OCI-LY3 (cell line): ENCODE data around the gene CARS2.

Source experiments
- H2AFZ ChIP-seq: fragments of 200-600, 300-600 bp; shearing (Covaris generic); 2 replicates; pipeline ENCODE4 v1.6.0; 2014; ENCODE audit warnings: antibody characterized with exemption, low read depth, low read length
- H3K27ac ChIP-seq: fragments of 200-600, 300-600 bp; sonication (generic); 2 replicates; pipeline ENCODE4 v1.5.1; 2014; ENCODE audit warnings: mild to moderate bottlenecking, low read length, moderate library complexity, mixed read lengths
- H3K27me3 ChIP-seq: fragments of 200-600, 300-600 bp; sonication (generic); 2 replicates; pipeline ENCODE4 v1.6.1; 2014; ENCODE audit warnings: low read depth, low read length, mixed read lengths
- H3K36me3 ChIP-seq: fragments of 200-600, 300-600 bp; sonication (generic); replicated peaks from 2 replicates; pipeline ENCODE3; 2014; ENCODE audit warnings: low read depth, low read length, mixed read lengths
- H3K4me1 ChIP-seq: fragments of 300-600, 200-600 bp; sonication (generic); 2 replicates; pipeline ENCODE4 v1.6.1; 2014; ENCODE audit warnings: low read length, mixed read lengths
- H3K4me2 ChIP-seq: fragments of 200-600, 300-600 bp; sonication (generic); 2 replicates; pipeline ENCODE4 v1.6.1; 2014; ENCODE audit warnings: low read length, mixed read lengths
- H3K4me3 ChIP-seq: fragments of 300-600, 200-600 bp; sonication (generic); 2 replicates; pipeline ENCODE4 v1.5.1; 2014; ENCODE audit warnings: antibody characterized with exemption, mild to moderate bottlenecking, low read length, moderate library complexity
- H3K79me2 ChIP-seq: fragments of 300-600, 200-600 bp; shearing (Covaris generic); 2 replicates; pipeline ENCODE4 v1.6.1; 2014; ENCODE audit warnings: mild to moderate bottlenecking, low read length, mixed read lengths
- H3K9ac ChIP-seq: fragments of 300-600, 200-600 bp; shearing (Covaris generic); 2 replicates; pipeline ENCODE4 v1.6.0; 2014; ENCODE audit warnings: mild to moderate bottlenecking, low read length, moderate library complexity
- H3K9me3 ChIP-seq: fragments of 200-600, 300-600 bp; shearing (Covaris generic); 2 replicates; pipeline ENCODE4 v1.6.1; 2014; ENCODE audit warnings: low read length, mixed read lengths; ENCODE audit not compliant: insufficient read depth
- H4K20me1 ChIP-seq: fragments of 200-600, 300-600 bp; sonication (generic); 2 replicates; pipeline ENCODE4 v1.6.1; 2016; ENCODE audit warnings: low read length, mixed read lengths; ENCODE audit not compliant: insufficient read depth
- CTCF ChIP-seq: fragments of 200-600, 300-600 bp; sonication (generic); IDR thresholded peaks from 2 replicates; pipeline ENCODE4 v1.5.1; 2014; ENCODE audit warnings: antibody characterized with exemption, low read length, low read depth
- EZH2phosphoT487 ChIP-seq: fragments of 200-600 bp; shearing (Covaris generic); IDR thresholded peaks from 2 replicates; pipeline ENCODE4 v1.6.1; 2018; ENCODE audit warnings: antibody characterized with exemption, mixed run types, low read depth

CARS2 gene

GRCh38 chr13:110689041-110689440 is 16.9 kb downstream of the CARS2 start:
- no peaks in the 10 kb centered on the region for H3K4me1 ChIP-seq
- H3K27me3 ChIP-seq = no peaks in the 10 kb centered on the region
- TF ChIP-seq CTCF (no peak), EZH2phosphoT487 (no peak)

GRCh38 chr13:110687736-110688135 is 18.2 kb downstream of the CARS2 start:
- Histone ChIP-seq H3K4me2 (no peak overlapping the region), H4K20me1 (0 out of 2 replicates have a peak, but pooled peaks cover 3% of the 10 kb centered on the region), H3K79me2 (no peaks in the 10 kb centered on the region; the same call in 1 of the 2 replicates), H2AFZ (no peak overlapping the region), H3K9me3 (no peaks in the 10 kb centered on the region), H3K9ac (no peak overlapping the region), H3K27me3 (no peaks in the 10 kb centered on the region), H3K4me1 (no peaks in the 10 kb centered on the region), H3K27ac (no peak overlapping the region), H3K36me3 (peaks cover 26% of the 10 kb centered on the region), H3K4me3 (no peak overlapping the region)
- TF ChIP-seq CTCF (no peak), EZH2phosphoT487 (no peak)

More at GRCh38 chr13:110689041-110689440, 16.9 kb downstream of the CARS2 start:
- Histone ChIP-seq H3K79me2 (no peaks in the 10 kb centered on the region; the same call in 1 of the 2 replicates), H3K4me3 (no peak overlapping the region), H3K9ac (no peak overlapping the region), H3K4me2 (no peak overlapping the region), H3K36me3 (peaks cover 27% of the 10 kb centered on the region), H2AFZ (no peak overlapping the region), H4K20me1 (0 out of 2 replicates have a peak, but pooled peaks cover 3% of the 10 kb centered on the region), H3K9me3 (no peaks in the 10 kb centered on the region), H3K27ac (no peak overlapping the region)

DNA sequence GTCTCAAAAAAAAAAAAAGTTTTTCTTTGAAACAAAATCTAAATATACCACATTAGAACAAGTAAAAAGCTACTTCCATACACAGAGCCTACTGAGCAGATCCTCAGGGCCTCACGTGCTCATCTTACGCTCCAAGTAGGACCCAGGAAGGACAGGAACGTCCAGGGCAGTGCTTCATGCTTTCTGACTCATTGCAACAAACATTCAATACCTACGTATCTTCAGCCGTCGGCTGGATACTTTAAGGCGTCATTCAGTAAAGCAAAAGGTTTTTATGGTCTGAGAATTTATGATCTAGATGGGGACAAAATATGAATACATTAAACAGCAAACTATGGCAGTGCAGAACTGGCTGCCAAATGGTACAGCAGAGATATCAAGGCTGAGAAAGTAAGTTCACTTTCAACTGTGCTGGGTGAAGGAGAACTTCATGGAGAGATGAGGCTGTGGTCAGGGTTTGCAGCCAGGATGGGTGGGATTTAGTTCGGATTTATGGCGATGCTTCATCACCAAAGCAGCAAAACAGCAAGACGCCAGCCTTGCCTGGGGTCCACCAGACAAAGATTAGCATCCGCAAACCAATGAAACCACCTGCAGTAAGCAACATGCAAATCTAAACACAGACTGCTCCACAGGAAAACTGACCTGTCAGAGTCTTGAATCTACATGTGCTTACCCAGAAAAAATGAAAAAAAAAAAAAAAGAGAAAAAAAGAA is 20.5 kb downstream of the CARS2 start:
- no peak overlapping the region for H3K4me2 ChIP-seq
- peaks cover 32% of the 10 kb centered on the region for H3K36me3 ChIP-seq

More for the DNA sequence above, 20.5 kb downstream of the CARS2 start:
- Histone ChIP-seq H3K27me3 (no peaks in the 10 kb centered on the region), H4K20me1 (0 out of 2 replicates have a peak, but pooled peaks cover 3% of the 10 kb centered on the region), H3K4me1 (no peaks in the 10 kb centered on the region), H3K4me3 (no peak overlapping the region), H3K27ac (no peak overlapping the region), H3K9ac (no peak overlapping the region), H2AFZ (no peak overlapping the region), H3K79me2 (no peaks in the 10 kb centered on the region; the same call in 1 of the 2 replicates), H3K9me3 (no peaks in the 10 kb centered on the region)
- TF ChIP-seq EZH2phosphoT487 (no peak), CTCF (no peak)
